Astrocyte (in vitro differentiated cells and primary cell): Measurements from ENCODE around the gene SCYL1. TPM values are rescaled to one million over a fixed set of nuclear protein-coding genes. Genes with fewer than 3 reads are reported as not detected.

Experiments
- DNase-seq: peaks from one replicate; pipeline ENCODE4 v3.0.0-alpha.2; 2010; ENCODE audit warnings: low read depth
- FAIRE-seq: peaks from 2 replicates; lab custom pipeline; 2011; peaks lifted over from hg19 to GRCh38; lab: Jason Lieb, UNC
- H2AFZ ChIP-seq: 2 replicates; pipeline ENCODE4 v1.6.0; 2012; ENCODE audit warnings: low read depth, low read length, inconsistent platforms
- H3K27ac ChIP-seq: 2 replicates; pipeline ENCODE4 v1.5.1; 2011; ENCODE audit warnings: low read depth, low read length, inconsistent platforms
- H3K27me3 ChIP-seq: 2 replicates; pipeline ENCODE4 v1.6.0; 2011; ENCODE audit warnings: low read length, inconsistent platforms; ENCODE audit not compliant: insufficient read depth
- H3K36me3 ChIP-seq: 2 replicates; pipeline ENCODE4 v1.5.1; 2011; ENCODE audit warnings: low read length, inconsistent platforms; ENCODE audit not compliant: insufficient read depth
- H3K4me1 ChIP-seq: 2 replicates; pipeline ENCODE4 v1.5.1; 2011; ENCODE audit warnings: low read length, inconsistent platforms; ENCODE audit not compliant: insufficient read depth
- H3K4me2 ChIP-seq: 2 replicates; pipeline ENCODE4 v1.6.0; 2012; ENCODE audit warnings: low read length, inconsistent platforms
- H3K4me3 ChIP-seq: 2 replicates; pipeline ENCODE4 v1.5.1; 2011; ENCODE audit warnings: low read depth, mild to moderate bottlenecking, low read length, inconsistent platforms; ENCODE audit not compliant: insufficient read depth
- H3K79me2 ChIP-seq: 2 replicates; pipeline ENCODE4 v1.6.0; 2012; ENCODE audit warnings: mild to moderate bottlenecking, low read length, inconsistent platforms; ENCODE audit not compliant: insufficient read depth
- H3K9ac ChIP-seq: 2 replicates; pipeline ENCODE4 v1.6.0; 2012; ENCODE audit warnings: mild to moderate bottlenecking, low read length, inconsistent platforms
- H3K9me3 ChIP-seq: 2 replicates; pipeline ENCODE4 v1.5.1; 2012; ENCODE audit warnings: low read depth, mild to moderate bottlenecking, low read length, inconsistent platforms; ENCODE audit not compliant: insufficient read depth
- H4K20me1 ChIP-seq: 2 replicates; pipeline ENCODE4 v1.6.0; 2012; ENCODE audit warnings: low read length, inconsistent platforms; ENCODE audit not compliant: insufficient read depth
- H3K27ac Mint-ChIP-seq: one replicate; pipeline ENCODE4 v1.8.0; 2021; ENCODE audit warnings: mild to moderate bottlenecking, mixed read lengths; ENCODE audit not compliant: unreplicated experiment
- H3K27me3 Mint-ChIP-seq: one replicate; pipeline ENCODE4 v1.8.0; 2021; ENCODE audit warnings: low read depth, mixed read lengths; ENCODE audit not compliant: unreplicated experiment
- H3K36me3 Mint-ChIP-seq: one replicate; pipeline ENCODE4 v1.8.0; 2021; ENCODE audit warnings: low read depth, mixed read lengths; ENCODE audit not compliant: unreplicated experiment
- H3K4me1 Mint-ChIP-seq: one replicate; pipeline ENCODE4 v1.8.0; 2021; ENCODE audit warnings: low read depth, mixed read lengths; ENCODE audit not compliant: unreplicated experiment
- H3K4me3 Mint-ChIP-seq: one replicate; pipeline ENCODE4 v1.8.0; 2021; ENCODE audit warnings: mild to moderate bottlenecking, moderate library complexity, mixed read lengths; ENCODE audit not compliant: unreplicated experiment
- H3K9me3 Mint-ChIP-seq: one replicate; pipeline ENCODE4 v1.8.0; 2021; ENCODE audit warnings: mild to moderate bottlenecking, mixed read lengths; ENCODE audit not compliant: unreplicated experiment
- CTCF ChIP-seq: IDR thresholded peaks from 2 replicates; pipeline ENCODE4 v1.5.1; 2011; ENCODE audit warnings: low read depth, mild to moderate bottlenecking, inconsistent platforms, low read length, moderate library complexity; ENCODE audit not compliant: insufficient read depth
- EZH2 ChIP-seq: IDR thresholded peaks from 2 replicates; pipeline ENCODE4 v1.6.1; 2012; ENCODE audit warnings: mild to moderate bottlenecking, low read length, inconsistent platforms; ENCODE audit not compliant: insufficient read depth
- total RNA-seq: library from RNA; stranded (reverse); gene quantifications from 2 replicates; pipeline ENCODE4 v1.2.1, GENCODE V29; 2021

The SCYL1 gene
- total RNA-seq, 1 donor from 2014 or later = 106 TPM

GRCh38 chr11:65487467-65488272 is 37.2 kb upstream of the SCYL1 start:
- Histone ChIP-seq H3K79me2 (peaks cover 32% of the 10 kb centered on the region), H3K27me3 (no peaks in the 10 kb centered on the region), H3K9ac (peak overlapping the region; percentile 95), H3K4me2 (peak overlapping the region; percentile 82), H3K4me3 (peak overlapping the region; percentile 43), H3K36me3 (no peaks in the 10 kb centered on the region), H3K9me3 (no peaks in the 10 kb centered on the region), H4K20me1 (no peaks in the 10 kb centered on the region), H3K27ac (peak overlapping the region; percentile 100), H3K4me1 (peaks cover 68% of the 10 kb centered on the region), H2AFZ (peak overlapping the region; percentile 39)
- FAIRE-seq = peak; percentile 72
- H3K36me3 Mint-ChIP-seq = no peaks in the 10 kb centered on the region
- peak; percentile 100 for DNase-seq
- no peaks in the 10 kb centered on the region for H3K9me3 Mint-ChIP-seq
- H3K27me3 Mint-ChIP-seq = no peaks in the 10 kb centered on the region
- peak overlapping the region; percentile 100 for H3K27ac Mint-ChIP-seq
- peak overlapping the region; percentile 80 for H3K4me3 Mint-ChIP-seq
- H3K4me1 Mint-ChIP-seq = peaks cover 82% of the 10 kb centered on the region
- no peak for TF ChIP-seq EZH2
- no peak for TF ChIP-seq CTCF

GRCh38 chr11:65488273-65489034 is 36.4 kb upstream of the SCYL1 start:
- no peak overlapping the region for H2AFZ ChIP-seq

More at GRCh38 chr11:65488273-65489034, 36.4 kb upstream of the SCYL1 start:
- no peaks in the 10 kb centered on the region for H3K9me3 ChIP-seq
- Mint-ChIP-seq H3K36me3 (no peaks in the 10 kb centered on the region), H3K4me3 (peak overlapping the region; percentile 80), H3K9me3 (no peaks in the 10 kb centered on the region), H3K27me3 (no peaks in the 10 kb centered on the region), H3K4me1 (peaks cover 84% of the 10 kb centered on the region), H3K27ac (peak overlapping the region; percentile 100)
- H3K27me3 ChIP-seq = no peaks in the 10 kb centered on the region
- H3K4me3 ChIP-seq = peak overlapping the region; percentile 43
- FAIRE-seq = no peak
- H3K79me2 ChIP-seq = peaks cover 32% of the 10 kb centered on the region
- peak; percentile 64 for DNase-seq
- H3K27ac ChIP-seq = peak overlapping the region; percentile 100
- peaks cover 76% of the 10 kb centered on the region for H3K4me1 ChIP-seq
- TF ChIP-seq EZH2 = no peak
- TF ChIP-seq CTCF = no peak
- no peaks in the 10 kb centered on the region for H3K36me3 ChIP-seq
- H4K20me1 ChIP-seq = no peaks in the 10 kb centered on the region
- H3K4me2 ChIP-seq = peak overlapping the region; percentile 82
- peak overlapping the region; percentile 95 for H3K9ac ChIP-seq
